Left lung (tissue), 10 donors: ENCODE measurements around the gene HNRNPK. TPM values are rescaled to one million over a fixed set of nuclear protein-coding genes. Genes with fewer than 3 reads are reported as not detected.

Experiments used
- ATAC-seq: fragments of 200-7000 bp; cut with Tn5 transposase; one replicate; pipeline ENCODE4 v1.9.1; 2020; ENCODE audit warnings: moderate library complexity
- DNase-seq, 4 donors: peaks; one replicate each; pipeline ENCODE4 v3.0.0-alpha.2; 2013 to 2020
- H3K27ac ChIP-seq, 2 donors: fragments of 200-600 bp; sonication (generic) in 1 of 2; one replicate each; pipeline versions ENCODE4 v1.5.0 to v1.8.0; 2020 to 2021
- H3K27me3 ChIP-seq, 2 donors: fragments of 200-600 bp; sonication (generic) in 1 of 2; one replicate each; pipeline versions ENCODE4 v1.5.0 to v1.8.0; 2020 to 2021
- H3K36me3 ChIP-seq, 2 donors: fragments of 200-600 bp; sonication (generic) in 1 of 2; one replicate each; pipeline versions ENCODE4 v1.5.0 to v1.8.0; 2020 to 2021
- H3K4me1 ChIP-seq, 2 donors: fragments of 200-600 bp; one replicate each; pipeline ENCODE4 v1.8.0; 2021
- H3K4me3 ChIP-seq, 2 donors: fragments of 200-600 bp; sonication (generic) in 1 of 2; one replicate each; pipeline versions ENCODE4 v1.5.0 to v1.8.0; 2020 to 2021; ENCODE audit warnings: mild to moderate bottlenecking in 1 of 2
- H3K9me3 ChIP-seq, 2 donors: fragments of 200-600 bp; sonication (generic) in 1 of 2; one replicate each; pipeline versions ENCODE4 v1.5.0 to v1.8.0; 2020 to 2021
- CTCF ChIP-seq, 2 donors: fragments of 200-600 bp; sonication (generic) in 1 of 2; IDR thresholded peaks; one replicate each; pipeline versions ENCODE4 v1.5.0 to v1.8.0; 2021; ENCODE audit warnings: antibody characterized with exemption in 2 of 2
- intact Hi-C, 2 donors: fragments of 100-400 bp; cut with DNase I; formaldehyde crosslinking; loops; one replicate each; pipeline versions ENCODE4 v1.11.2 to v1.14.2; 2022
- polyA plus RNA-seq, 6 donors: library from polyadenylated mRNA; unstranded; fragments of 120-200 nt; gene quantifications; one replicate each; pipeline ENCODE4 v1.2.1, GENCODE V29; 2013; ENCODE audit not compliant: insufficient read length in 6 of 6
- total RNA-seq, 2 donors: library from RNA; stranded (reverse); fragmentation: NEBNext Ultra II Directional; extraction: Animal tissue kit (Norgen Biotek cat#: 25700); gene quantifications; one replicate each; pipeline ENCODE4 v1.2.1, GENCODE V29; 2021
- donor health status: DM: no; HTN: yes; CAD: no.
- donor health status: DM: no; HTN: no; CAD: no.

HNRNPK gene
- total and polyA plus RNA-seq, 8 donors = 382 to 897 (median 832) TPM

- intact Hi-C loops = loop anchor here in 1 of 2 donors (5.0 kb wide), 1 partner anchor 326 kb away; no protein-coding TSS in a partner anchor
- no peak for DNase-seq
- Histone ChIP-seq H3K27me3 (no peaks in the 10 kb centered on the region), H3K9me3 (no peaks in the 10 kb centered on the region), H3K4me1 (peaks cover 9 to 42% of the 10 kb centered on the region in 2 donors), H3K27ac (no peak overlapping the region), H3K36me3 (peaks cover 0 to 30% of the 10 kb centered on the region in 2 donors), H3K4me3 (no peak overlapping the region)
- no peak for ATAC-seq
- no peak for TF ChIP-seq CTCF (IDR thresholded peaks at IDR 0.05)
These were observed 43.5 kb downstream of the HNRNPK start for GRCh38 chr9:83936523-83936922.

- H3K9me3 ChIP-seq = no peaks in the 10 kb centered on the region
- intact Hi-C loops = loop anchor here in 1 of 2 donors (5.0 kb wide), 1 partner anchor 327 kb away; no protein-coding TSS in a partner anchor
- peak overlapping the region in 1 of 2 donors; percentile 66 for H3K27ac ChIP-seq
- H3K4me3 ChIP-seq = no peak overlapping the region
- TF ChIP-seq CTCF (IDR thresholded peaks at IDR 0.05) = no peak
- H3K4me1 ChIP-seq = peaks cover 9 to 42% of the 10 kb centered on the region in 2 donors
- no peaks in the 10 kb centered on the region for H3K27me3 ChIP-seq
- peak in 1 of 4 donors; percentile 19 for DNase-seq
- peaks cover 0 to 19% of the 10 kb centered on the region in 2 donors for H3K36me3 ChIP-seq
- ATAC-seq = peak; percentile 21
These were observed 44.6 kb downstream of the HNRNPK start for GRCh38 chr9:83935276-83935935.

- intact Hi-C loops = loop anchor here in 1 of 2 donors (5.0 kb wide), 1 partner anchor 328 kb away; no protein-coding TSS in a partner anchor
- Histone ChIP-seq H3K9me3 (no peaks in the 10 kb centered on the region), H3K4me1 (peaks cover 9 to 42% of the 10 kb centered on the region in 2 donors), H3K36me3 (peaks cover 0 to 12% of the 10 kb centered on the region in 2 donors), H3K4me3 (no peak overlapping the region), H3K27ac (peak overlapping the region in 1 of 2 donors; percentile 66), H3K27me3 (no peaks in the 10 kb centered on the region)
- DNase-seq (no peak), ATAC-seq (peak; percentile 64)
- no peak for TF ChIP-seq CTCF (IDR thresholded peaks at IDR 0.05)
These were observed 45.3 kb downstream of the HNRNPK start for GRCh38 chr9:83934569-83935275.

GRCh38 chr9:83933790-83934189 is 46.2 kb downstream of the HNRNPK start:
- intact Hi-C loops = no loop called here
- DNase-seq = peak in 2 of 4 donors; percentile 56 to 61
- Histone ChIP-seq H3K4me1 (peaks cover 9 to 42% of the 10 kb centered on the region in 2 donors), H3K27me3 (no peaks in the 10 kb centered on the region), H3K9me3 (no peaks in the 10 kb centered on the region), H3K27ac (peak overlapping the region; percentile 44 to 66), H3K36me3 (peaks cover 0 to 2% of the 10 kb centered on the region in 2 donors), H3K4me3 (no peak overlapping the region)
- peak; percentile 82 for ATAC-seq
- TF ChIP-seq CTCF (IDR thresholded peaks at IDR 0.05) = no peak

- intact Hi-C loops = no loop called here
- ATAC-seq (no peak), DNase-seq (no peak)
- no peak for TF ChIP-seq CTCF (IDR thresholded peaks at IDR 0.05)
- no peaks in the 10 kb centered on the region for H3K9me3 ChIP-seq
- H3K4me1 ChIP-seq = peaks cover 9 to 42% of the 10 kb centered on the region in 2 donors
- peak overlapping the region in 1 of 2 donors; percentile 66 for H3K27ac ChIP-seq
- H3K27me3 ChIP-seq = no peaks in the 10 kb centered on the region
- H3K4me3 ChIP-seq = no peak overlapping the region
- no peaks in the 10 kb centered on the region for H3K36me3 ChIP-seq
These were observed 47.2 kb downstream of the HNRNPK start for GRCh38 chr9:83932851-83933250.
